ENCODE results near the gene SUSD4.

SUSD4 gene

GRCh38 chr1:223189525-223189902 is 174.5 kb downstream of the SUSD4 start:
- Histone ChIP-seq H3K27me3 (ENCODE audit: insufficient read depth, low read length) (peaks cover 27% of the 10 kb centered on the region), H3K4me3 (ENCODE audit: low read depth, low read length) (no peak overlapping the region), H2AFZ (ENCODE audit: low read length, unreplicated experiment) (no peak overlapping the region), H3K79me2 (ENCODE audit: control insufficient read depth, insufficient read depth, low read length, unreplicated experiment) (no peaks in the 10 kb centered on the region), H3K27ac (ENCODE audit: low read depth, low read length) (no peak overlapping the region), H3K4me1 (ENCODE audit: control insufficient read depth, insufficient read depth, low read length, unreplicated experiment) (no peaks in the 10 kb centered on the region), H3K36me3 (ENCODE audit: insufficient read depth, low read length) (no peaks in the 10 kb centered on the region)

DNA sequence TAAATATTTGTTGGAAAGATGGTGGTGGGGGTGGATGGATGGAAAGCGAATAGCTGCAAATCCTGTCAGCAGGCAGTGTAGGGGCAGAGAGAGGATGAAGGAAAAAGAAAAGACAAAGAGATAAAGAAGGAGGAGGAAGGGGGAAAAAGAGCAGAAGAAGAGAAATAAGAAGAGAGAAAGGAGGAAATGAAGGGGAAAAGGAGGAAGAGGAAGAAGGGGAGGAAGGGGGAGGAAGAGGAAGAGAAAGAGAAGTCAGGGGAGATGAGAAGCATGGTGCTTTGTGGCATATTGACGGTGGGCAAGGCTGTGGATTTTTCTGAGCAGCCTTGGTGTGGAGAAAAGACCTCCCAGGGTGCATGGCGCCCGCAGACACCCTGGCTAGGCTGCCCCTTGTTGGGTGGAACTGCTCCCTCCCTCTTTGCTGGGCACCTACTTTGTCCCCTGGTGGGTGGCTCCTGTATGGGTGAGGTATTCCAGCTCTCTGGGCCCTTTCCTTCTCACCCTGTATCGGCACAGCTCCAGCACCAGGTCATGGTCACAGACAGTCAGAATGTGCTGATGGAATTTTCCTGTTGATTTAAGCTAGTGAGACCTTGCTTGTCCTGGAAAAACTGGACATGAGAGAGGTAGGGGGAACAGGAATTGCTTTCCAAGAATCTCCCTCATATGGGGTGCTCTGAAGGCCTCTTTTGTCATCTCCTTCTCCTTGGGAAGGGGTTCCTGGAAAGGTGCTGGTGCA is 175.2 kb downstream of the SUSD4 start:
- Histone ChIP-seq H3K4me1 (ENCODE audit: control insufficient read depth, insufficient read depth, low read length, unreplicated experiment) (no peaks in the 10 kb centered on the region), H2AFZ (ENCODE audit: low read length, unreplicated experiment) (no peak overlapping the region), H3K27ac (ENCODE audit: low read depth, low read length) (no peak overlapping the region), H3K4me3 (ENCODE audit: low read depth, low read length) (no peak overlapping the region), H3K27me3 (ENCODE audit: insufficient read depth, low read length) (peaks cover 27% of the 10 kb centered on the region), H3K79me2 (ENCODE audit: control insufficient read depth, insufficient read depth, low read length, unreplicated experiment) (no peaks in the 10 kb centered on the region), H3K36me3 (ENCODE audit: insufficient read depth, low read length) (no peaks in the 10 kb centered on the region)

DNA sequence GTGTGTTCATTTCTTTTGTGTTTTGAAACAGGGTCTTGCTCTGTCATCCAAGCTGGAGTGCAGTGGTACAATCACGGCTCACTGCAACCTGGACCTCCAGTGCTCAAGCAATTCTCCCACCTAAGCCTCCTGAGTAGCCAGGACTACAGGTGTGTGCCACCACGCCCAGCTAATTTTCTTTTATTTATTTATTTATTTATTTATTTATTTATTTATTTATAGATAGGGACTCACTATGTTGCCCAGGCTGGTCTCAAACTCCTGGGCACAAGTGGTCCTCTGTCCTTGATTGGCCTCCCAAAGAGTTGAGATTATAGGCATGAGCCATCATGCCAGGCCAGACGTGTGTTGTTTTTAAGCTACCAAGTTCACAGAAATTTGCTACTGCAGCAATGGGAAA is 177.2 kb downstream of the SUSD4 start:
- H3K36me3 ChIP-seq (ENCODE audit: insufficient read depth, low read length): no peaks in the 10 kb centered on the region
- H3K79me2 ChIP-seq (ENCODE audit: control insufficient read depth, insufficient read depth, low read length, unreplicated experiment): no peaks in the 10 kb centered on the region
- no peak overlapping the region for H3K4me3 ChIP-seq (ENCODE audit: low read depth, low read length)
- no peak overlapping the region for H2AFZ ChIP-seq (ENCODE audit: low read length, unreplicated experiment)
- H3K27ac ChIP-seq (ENCODE audit: low read depth, low read length): no peak overlapping the region
- H3K27me3 ChIP-seq (ENCODE audit: insufficient read depth, low read length): peaks cover 27% of the 10 kb centered on the region
- H3K4me1 ChIP-seq (ENCODE audit: control insufficient read depth, insufficient read depth, low read length, unreplicated experiment): no peaks in the 10 kb centered on the region

GRCh38 chr1:223183268-223183862 is 180.6 kb downstream of the SUSD4 start:
- no peak overlapping the region for H3K4me3 ChIP-seq (ENCODE audit: low read depth, low read length)
- H3K27ac ChIP-seq (ENCODE audit: low read depth, low read length): no peak overlapping the region
- H3K36me3 ChIP-seq (ENCODE audit: insufficient read depth, low read length): no peaks in the 10 kb centered on the region
- no peaks in the 10 kb centered on the region for H3K79me2 ChIP-seq (ENCODE audit: control insufficient read depth, insufficient read depth, low read length, unreplicated experiment)
- H2AFZ ChIP-seq (ENCODE audit: low read length, unreplicated experiment): no peak overlapping the region
- H3K27me3 ChIP-seq (ENCODE audit: insufficient read depth, low read length): peaks cover 38% of the 10 kb centered on the region
- H3K4me1 ChIP-seq (ENCODE audit: control insufficient read depth, insufficient read depth, low read length, unreplicated experiment): no peaks in the 10 kb centered on the region

DNA sequence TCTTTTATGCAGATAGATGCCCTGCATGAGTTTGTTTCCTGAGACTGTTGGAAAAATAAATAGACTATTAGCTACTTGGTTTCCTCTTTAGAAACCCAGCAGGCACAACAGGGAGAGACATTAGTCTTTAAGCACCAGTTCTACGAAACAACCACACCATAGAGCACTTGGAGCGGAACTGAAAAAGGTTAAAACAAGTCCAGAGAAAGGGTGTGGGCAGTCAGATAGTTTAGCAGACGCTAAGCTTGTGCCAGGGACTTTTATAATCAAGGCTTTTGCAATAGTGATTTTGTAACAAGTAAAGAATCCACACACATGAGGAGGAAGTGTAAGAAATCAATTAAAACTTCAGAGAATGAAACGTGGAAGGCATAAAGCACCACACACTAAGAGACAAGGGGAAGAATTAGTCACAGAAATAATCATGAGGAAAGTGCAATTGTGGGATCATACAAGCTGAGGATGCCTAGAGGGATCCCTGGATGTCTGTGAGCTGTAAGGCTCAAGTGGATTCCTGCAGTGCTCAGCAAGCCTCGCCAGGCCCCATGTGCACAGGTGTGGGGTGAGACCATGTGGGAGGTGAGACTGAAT is 183.2 kb downstream of the SUSD4 start:
- Histone ChIP-seq H3K4me1 (ENCODE audit: control insufficient read depth, insufficient read depth, low read length, unreplicated experiment) (no peaks in the 10 kb centered on the region), H3K27ac (ENCODE audit: low read depth, low read length) (no peak overlapping the region), H3K27me3 (ENCODE audit: insufficient read depth, low read length) (peaks cover 30% of the 10 kb centered on the region), H2AFZ (ENCODE audit: low read length, unreplicated experiment) (no peak overlapping the region), H3K79me2 (ENCODE audit: control insufficient read depth, insufficient read depth, low read length, unreplicated experiment) (no peaks in the 10 kb centered on the region), H3K36me3 (ENCODE audit: insufficient read depth, low read length) (no peaks in the 10 kb centered on the region), H3K4me3 (ENCODE audit: low read depth, low read length) (no peak overlapping the region)

- Histone ChIP-seq H3K4me3 (ENCODE audit: low read depth, low read length) (no peak overlapping the region), H3K36me3 (ENCODE audit: insufficient read depth, low read length) (no peaks in the 10 kb centered on the region), H3K79me2 (ENCODE audit: control insufficient read depth, insufficient read depth, low read length, unreplicated experiment) (no peaks in the 10 kb centered on the region), H3K27me3 (ENCODE audit: insufficient read depth, low read length) (peaks cover 28% of the 10 kb centered on the region), H2AFZ (ENCODE audit: low read length, unreplicated experiment) (no peak overlapping the region), H3K4me1 (ENCODE audit: control insufficient read depth, insufficient read depth, low read length, unreplicated experiment) (no peaks in the 10 kb centered on the region), H3K27ac (ENCODE audit: low read depth, low read length) (no peak overlapping the region)
These were observed 184.2 kb downstream of the SUSD4 start for GRCh38 chr1:223179786-223180185.

DNA sequence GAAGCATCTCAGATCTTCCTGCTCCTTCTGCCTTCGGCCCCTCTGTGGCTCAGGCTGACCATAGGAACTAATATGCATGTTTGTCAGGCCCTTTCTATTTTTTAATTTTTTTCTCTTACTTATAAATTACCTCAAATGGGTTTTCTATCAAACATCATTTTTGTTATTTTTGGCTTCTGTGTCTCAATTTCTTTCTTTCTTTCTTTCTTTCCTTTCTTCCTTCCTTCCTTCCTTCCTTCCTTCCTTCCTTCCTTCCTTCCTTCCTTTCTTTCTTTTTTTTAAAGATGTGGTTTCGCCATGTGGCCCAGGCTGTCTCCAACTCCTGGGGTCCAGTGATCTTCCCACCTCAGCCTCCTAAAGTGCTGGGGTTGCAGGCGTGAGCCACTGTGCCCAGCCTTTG is 184.7 kb downstream of the SUSD4 start:
- Histone ChIP-seq H3K4me1 (ENCODE audit: control insufficient read depth, insufficient read depth, low read length, unreplicated experiment) (no peaks in the 10 kb centered on the region), H2AFZ (ENCODE audit: low read length, unreplicated experiment) (no peak overlapping the region), H3K27ac (ENCODE audit: low read depth, low read length) (no peak overlapping the region), H3K4me3 (ENCODE audit: low read depth, low read length) (no peak overlapping the region), H3K27me3 (ENCODE audit: insufficient read depth, low read length) (peaks cover 28% of the 10 kb centered on the region), H3K36me3 (ENCODE audit: insufficient read depth, low read length) (no peaks in the 10 kb centered on the region), H3K79me2 (ENCODE audit: control insufficient read depth, insufficient read depth, low read length, unreplicated experiment) (no peaks in the 10 kb centered on the region)

GRCh38 chr1:223177681-223178080 is 186.3 kb downstream of the SUSD4 start:
- H3K4me3 ChIP-seq (ENCODE audit: low read depth, low read length): no peak overlapping the region
- H3K36me3 ChIP-seq (ENCODE audit: insufficient read depth, low read length): no peaks in the 10 kb centered on the region
- H2AFZ ChIP-seq (ENCODE audit: low read length, unreplicated experiment): no peak overlapping the region
- no peaks in the 10 kb centered on the region for H3K4me1 ChIP-seq (ENCODE audit: control insufficient read depth, insufficient read depth, low read length, unreplicated experiment)
- H3K27me3 ChIP-seq (ENCODE audit: insufficient read depth, low read length): peaks cover 28% of the 10 kb centered on the region
- H3K27ac ChIP-seq (ENCODE audit: low read depth, low read length): no peak overlapping the region
- no peaks in the 10 kb centered on the region for H3K79me2 ChIP-seq (ENCODE audit: control insufficient read depth, insufficient read depth, low read length, unreplicated experiment)

DNA sequence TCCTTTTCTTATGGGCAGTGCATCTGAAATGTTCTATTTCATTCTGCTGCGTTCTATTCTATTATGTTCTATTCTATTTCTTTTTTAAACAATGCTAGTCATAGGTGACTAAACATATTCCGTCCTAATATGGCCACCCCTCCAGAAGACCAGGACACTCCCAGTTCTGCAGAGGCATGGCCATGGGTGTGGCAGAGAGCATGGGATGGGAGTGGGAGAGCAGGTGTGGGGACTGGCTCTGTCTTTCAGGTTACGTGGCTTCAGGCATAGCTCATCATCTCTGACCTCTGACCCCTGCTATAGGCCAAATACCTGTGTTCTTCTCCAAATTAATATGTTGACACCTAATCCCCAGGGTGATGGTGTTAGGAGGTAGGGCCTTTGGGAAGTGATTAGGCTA is 187.5 kb downstream of the SUSD4 start:
- H3K4me1 ChIP-seq (ENCODE audit: control insufficient read depth, insufficient read depth, low read length, unreplicated experiment): no peaks in the 10 kb centered on the region
- no peak overlapping the region for H3K4me3 ChIP-seq (ENCODE audit: low read depth, low read length)
- peaks cover 28% of the 10 kb centered on the region for H3K27me3 ChIP-seq (ENCODE audit: insufficient read depth, low read length)
- H3K79me2 ChIP-seq (ENCODE audit: control insufficient read depth, insufficient read depth, low read length, unreplicated experiment): no peaks in the 10 kb centered on the region
- no peaks in the 10 kb centered on the region for H3K36me3 ChIP-seq (ENCODE audit: insufficient read depth, low read length)
- no peak overlapping the region for H2AFZ ChIP-seq (ENCODE audit: low read length, unreplicated experiment)
- no peak overlapping the region for H3K27ac ChIP-seq (ENCODE audit: low read depth, low read length)

- Histone ChIP-seq H3K79me2 (ENCODE audit: control insufficient read depth, insufficient read depth, low read length, unreplicated experiment) (no peaks in the 10 kb centered on the region), H3K4me3 (ENCODE audit: low read depth, low read length) (no peak overlapping the region), H2AFZ (ENCODE audit: low read length, unreplicated experiment) (no peak overlapping the region), H3K27me3 (ENCODE audit: insufficient read depth, low read length) (peaks cover 28% of the 10 kb centered on the region), H3K36me3 (ENCODE audit: insufficient read depth, low read length) (no peaks in the 10 kb centered on the region), H3K4me1 (ENCODE audit: control insufficient read depth, insufficient read depth, low read length, unreplicated experiment) (no peaks in the 10 kb centered on the region), H3K27ac (ENCODE audit: low read depth, low read length) (no peak overlapping the region)
These were observed 188.3 kb downstream of the SUSD4 start for GRCh38 chr1:223175633-223176032.

DNA sequence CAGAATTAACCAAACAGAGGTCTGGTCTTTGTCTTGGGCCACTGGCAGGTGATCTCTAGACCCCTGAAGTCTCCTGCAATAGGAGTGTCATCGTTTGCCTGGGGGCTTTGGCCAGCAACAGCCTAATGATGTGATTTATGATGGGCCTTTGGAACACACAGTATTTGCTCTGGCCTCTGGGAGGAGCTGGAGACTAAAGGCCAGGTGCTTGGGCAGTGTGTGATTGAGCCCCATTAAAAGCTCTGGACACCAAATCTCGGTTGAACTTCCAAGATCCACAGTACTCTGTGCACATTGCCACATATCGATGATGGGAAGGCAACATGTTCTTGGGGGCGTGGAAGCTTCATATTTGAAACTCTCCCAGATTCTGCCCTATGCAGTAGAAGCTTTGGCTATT is 188.9 kb downstream of the SUSD4 start:
- no peaks in the 10 kb centered on the region for H3K36me3 ChIP-seq (ENCODE audit: insufficient read depth, low read length)
- H3K27me3 ChIP-seq (ENCODE audit: insufficient read depth, low read length): peaks cover 22% of the 10 kb centered on the region
- no peaks in the 10 kb centered on the region for H3K4me1 ChIP-seq (ENCODE audit: control insufficient read depth, insufficient read depth, low read length, unreplicated experiment)
- no peaks in the 10 kb centered on the region for H3K79me2 ChIP-seq (ENCODE audit: control insufficient read depth, insufficient read depth, low read length, unreplicated experiment)
- no peak overlapping the region for H3K4me3 ChIP-seq (ENCODE audit: low read depth, low read length)
- no peak overlapping the region for H2AFZ ChIP-seq (ENCODE audit: low read length, unreplicated experiment)
- H3K27ac ChIP-seq (ENCODE audit: low read depth, low read length): no peak overlapping the region

Data from ACC112 (cell line).